H9 (cell line): ENCODE results near the gene LEMD1. TPM values are rescaled to one million over a fixed set of nuclear protein-coding genes. Genes with fewer than 3 reads are reported as not detected.

Experiments
- DNase-seq: peaks from one replicate; pipeline ENCODE4 v3.0.0-alpha.2; 2017
- H2AFZ ChIP-seq: one replicate; pipeline ENCODE4 v1.6.1; 2013; ENCODE audit warnings: mild to moderate bottlenecking, low read length, control low read depth, moderate library complexity
- H2AK5ac ChIP-seq: 2 replicates; pipeline ENCODE4 v1.6.1; 2013; ENCODE audit warnings: low read length, control low read depth, mixed read lengths; ENCODE audit not compliant: insufficient read length
- H2BK120ac ChIP-seq: one replicate; pipeline ENCODE4 v1.6.1; 2013; ENCODE audit warnings: low read depth, mild to moderate bottlenecking, low read length, control low read depth, inconsistent platforms; ENCODE audit not compliant: poor library complexity, severe bottlenecking
- H2BK12ac ChIP-seq: 2 replicates; pipeline ENCODE4 v1.6.1; 2013; ENCODE audit warnings: low read length, control low read depth, mixed read lengths, low read depth; ENCODE audit not compliant: insufficient read length
- H2BK15ac ChIP-seq: 2 replicates; pipeline ENCODE4 v1.6.1; 2013; ENCODE audit warnings: low read depth, low read length, control low read depth
- H2BK20ac ChIP-seq: one replicate; pipeline ENCODE4 v1.6.1; 2013; ENCODE audit warnings: low read depth, mild to moderate bottlenecking, low read length, control low read depth, inconsistent platforms; ENCODE audit not compliant: poor library complexity, severe bottlenecking
- H2BK5ac ChIP-seq: 2 replicates; pipeline ENCODE4 v1.6.1; 2013; ENCODE audit warnings: low read length, control low read depth, mixed read lengths; ENCODE audit not compliant: insufficient read length
- H3K14ac ChIP-seq: 2 replicates; pipeline ENCODE4 v1.6.1; 2013; ENCODE audit warnings: low read length, control low read depth; ENCODE audit not compliant: insufficient read depth
- H3K18ac ChIP-seq: 2 replicates; pipeline ENCODE4 v1.6.1; 2013; ENCODE audit warnings: low read depth, mild to moderate bottlenecking, mixed read lengths, low read length, control low read depth; ENCODE audit not compliant: insufficient read length
- H3K23ac ChIP-seq: 2 replicates; pipeline ENCODE4 v1.6.1; 2013; ENCODE audit warnings: low read length, control low read depth, mixed read lengths, low read depth; ENCODE audit not compliant: insufficient read length
- H3K23me2 ChIP-seq: 2 replicates; pipeline ENCODE4 v1.6.1; 2013; ENCODE audit warnings: low read depth, mild to moderate bottlenecking, mixed read lengths, low read length, control low read depth; ENCODE audit not compliant: insufficient read length, poor library complexity, severe bottlenecking
- H3K27ac ChIP-seq: 2 replicates; pipeline ENCODE4 v1.5.1; 2013; ENCODE audit warnings: low read length, control low read depth, mixed read lengths, low read depth; ENCODE audit not compliant: insufficient read length
- H3K27me3 ChIP-seq: 2 replicates; pipeline ENCODE4 v1.6.1; 2013; ENCODE audit warnings: low read length, control low read depth, inconsistent platforms; ENCODE audit not compliant: insufficient read depth
- H3K4ac ChIP-seq: 2 replicates; pipeline ENCODE4 v1.6.1; 2013; ENCODE audit warnings: low read depth, mild to moderate bottlenecking, control low read depth, inconsistent platforms, low read length, moderate library complexity
- H3K4me1 ChIP-seq: 2 replicates; pipeline ENCODE4 v1.6.1; 2013; ENCODE audit warnings: low read length, control low read depth, inconsistent platforms; ENCODE audit not compliant: insufficient read depth
- H3K4me2 ChIP-seq: 2 replicates; pipeline ENCODE4 v1.6.1; 2013; ENCODE audit warnings: low read length, control low read depth, mixed read lengths; ENCODE audit not compliant: insufficient read length, insufficient read depth
- H3K56ac ChIP-seq: 2 replicates; pipeline ENCODE4 v1.6.1; 2013; ENCODE audit warnings: low read depth, mild to moderate bottlenecking, mixed read lengths, low read length, control low read depth; ENCODE audit not compliant: insufficient read length
- H3K79me1 ChIP-seq: 2 replicates; pipeline ENCODE4 v1.6.1; 2013; ENCODE audit warnings: low read depth, mild to moderate bottlenecking, moderate library complexity, low read length, control low read depth, inconsistent platforms; ENCODE audit not compliant: insufficient read depth, poor library complexity, severe bottlenecking
- H3K79me2 ChIP-seq: 2 replicates; pipeline ENCODE4 v1.6.1; 2013; ENCODE audit warnings: low read length, control low read depth, inconsistent platforms; ENCODE audit not compliant: insufficient read depth
- H3K9ac ChIP-seq: 2 replicates; pipeline ENCODE4 v1.6.1; 2013; ENCODE audit warnings: low read length, control low read depth, mixed read lengths; ENCODE audit not compliant: insufficient read length; ENCODE audit errors: extremely low read depth
- H3K9me3 ChIP-seq: one replicate; pipeline ENCODE4 v1.6.1; 2013; ENCODE audit warnings: low read depth, low read length, inconsistent platforms; ENCODE audit not compliant: control insufficient read depth
- H3T11ph ChIP-seq: one replicate; pipeline ENCODE4 v1.6.1; 2013; ENCODE audit warnings: mild to moderate bottlenecking, low read length, control low read depth, inconsistent platforms
- H4K20me1 ChIP-seq: one replicate; pipeline ENCODE4 v1.6.1; 2013; ENCODE audit not compliant: control insufficient read depth, insufficient read length, insufficient read depth
- H4K5ac ChIP-seq: 2 replicates; pipeline ENCODE4 v1.6.1; 2013; ENCODE audit warnings: low read depth, mild to moderate bottlenecking, mixed read lengths, low read length, control low read depth; ENCODE audit not compliant: insufficient read length
- H4K8ac ChIP-seq: replicated peaks from 2 replicates; pipeline ENCODE4 v1.6.1; 2013; ENCODE audit warnings: low read length, control low read depth, mixed read lengths, low read depth; ENCODE audit not compliant: insufficient read length
- H4K91ac ChIP-seq: 2 replicates; pipeline ENCODE4 v1.6.1; 2013; ENCODE audit warnings: low read depth, mild to moderate bottlenecking, moderate library complexity, mixed read lengths, low read length, control low read depth; ENCODE audit not compliant: insufficient read length
- H3K27ac Mint-ChIP-seq, 3 experiments: 2 replicates in 2 of 3; 3 replicates in 1 of 3; pipeline ENCODE4 v1.8.0; 2020 to 2021; ENCODE audit warnings: mixed read lengths in 3 of 3, mild to moderate bottlenecking in 1 of 3, moderate library complexity in 1 of 3
- H3K27me3 Mint-ChIP-seq: 2 replicates; pipeline ENCODE4 v1.8.0; 2021; ENCODE audit warnings: low read depth, mild to moderate bottlenecking, moderate library complexity, mixed read lengths
- H3K36me3 Mint-ChIP-seq, 3 experiments: 2 replicates in 2 of 3; 3 replicates in 1 of 3; pipeline ENCODE4 v1.8.0; 2020 to 2021; ENCODE audit warnings: low read depth in 3 of 3, mixed read lengths in 3 of 3; ENCODE audit not compliant: insufficient read depth in 1 of 3
- H3K4me1 Mint-ChIP-seq, 2 experiments: 2 replicates each; pipeline ENCODE4 v1.8.0; 2020; ENCODE audit warnings: mixed read lengths in 2 of 2
- H3K4me3 Mint-ChIP-seq, 2 experiments: 2 replicates in 1 of 2; 3 replicates in 1 of 2; pipeline ENCODE4 v1.8.0; 2020 to 2021; ENCODE audit warnings: mild to moderate bottlenecking in 2 of 2, mixed read lengths in 2 of 2, moderate library complexity in 1 of 2
- H3K9me3 Mint-ChIP-seq, 2 experiments: 2 replicates in 1 of 2; 3 replicates in 1 of 2; pipeline ENCODE4 v1.8.0; 2020; ENCODE audit warnings: mild to moderate bottlenecking in 2 of 2, mixed read lengths in 2 of 2, moderate library complexity in 1 of 2
- CTCF ChIP-seq: fragments of 200-600 bp; sonication (generic); conservative IDR thresholded peaks from 3 replicates; pipeline ENCODE4 v1.8.0; 2021; ENCODE audit warnings: antibody characterized with exemption, mild to moderate bottlenecking
- WGBS: extraction: QIAGEN DNeasy Blood & Tissue Kit; methylation state at CpG from one replicate; pipeline ENCODE4 v1.1.7; 2013; ENCODE audit warnings: missing lambda C conversion rate, low lambda C conversion rate, mixed read lengths; ENCODE audit not compliant: insufficient read length; ENCODE audit errors: extremely low coverage; 5-methylcytosine and 5-hydroxymethylcytosine counted together
- total RNA-seq: library from RNA; stranded (reverse); gene quantifications from 2 replicates; pipeline ENCODE4 v1.2.1, GENCODE V29; 2021

LEMD1 gene
- total RNA-seq, 1 experiment from 2014 or later, result 11.8 TPM

- Mint-ChIP-seq H3K4me1 (peaks cover 34 to 41% of the 10 kb centered on the region in 2 experiments), H3K36me3 (no peaks in the 10 kb centered on the region), H3K4me3 (no peak overlapping the region), H3K27ac (no peak overlapping the region), H3K9me3 (no peaks in the 10 kb centered on the region), H3K27me3 (peaks cover 7% of the 10 kb centered on the region)
- peaks cover 13% of the 10 kb centered on the region; the same call in 1 of the 2 replicates for H3K4me1 ChIP-seq
- H3K4me2 ChIP-seq, result no peak overlapping the region
- no CpG with 5 or more reads among the region's 3 CpGs for WGBS
- H3K23me2 ChIP-seq, result no peaks in the 10 kb centered on the region
- no peak overlapping the region for H2BK120ac ChIP-seq
- H3T11ph ChIP-seq, result no peak overlapping the region
- H3K9me3 ChIP-seq, result no peaks in the 10 kb centered on the region
- H3K23ac ChIP-seq, result no peak overlapping the region
- H2AFZ ChIP-seq, result no peak overlapping the region
- H3K9ac ChIP-seq, result no peak overlapping the region
- no peaks in the 10 kb centered on the region for H3K79me1 ChIP-seq
- TF ChIP-seq CTCF, result no peak
- no peak overlapping the region for H4K91ac ChIP-seq
- H2BK5ac ChIP-seq, result no peak overlapping the region
- no peak overlapping the region for H3K27ac ChIP-seq
- no peaks in the 10 kb centered on the region for H4K20me1 ChIP-seq
- H4K5ac ChIP-seq, result no peak overlapping the region
- no peak overlapping the region for H3K18ac ChIP-seq
- DNase-seq, result no peak
- H4K8ac ChIP-seq, result no peak overlapping the region
- no peak overlapping the region for H3K4ac ChIP-seq
- no peak overlapping the region for H2AK5ac ChIP-seq
- H3K79me2 ChIP-seq, result no peaks in the 10 kb centered on the region
- H2BK15ac ChIP-seq, result no peak overlapping the region
- no peaks in the 10 kb centered on the region for H3K27me3 ChIP-seq
- no peak overlapping the region for H2BK20ac ChIP-seq
- no peak overlapping the region for H2BK12ac ChIP-seq
- H3K14ac ChIP-seq, result no peak overlapping the region
- H3K56ac ChIP-seq, result no peak overlapping the region
Measured at GRCh38 chr1:205369701-205370123, 52.1 kb downstream of the LEMD1 start.
